Right ventricle myocardium inferior (tissue), 1 donor: ENCODE data around the gene ACTL10. TPM values are rescaled to one million over a fixed set of nuclear protein-coding genes. Genes with fewer than 3 reads are reported as not detected.
A peak's percentile ranks its signal among the peaks of the same experiment; 100 is the strongest.
"Not testable (repeated sequence)": the region's sequence is repeated elsewhere in the genome, so short reads cannot be mapped to it uniquely, and the experiment has no call there.

Experiments used
- ATAC-seq: fragments of 200-7000 bp; cut with Tn5 transposase; one replicate; pipeline ENCODE4 v1.9.1; 2020; ENCODE audit warnings: mild to moderate bottlenecking, moderate library complexity
- DNase-seq: peaks from one replicate; pipeline ENCODE4 v3.0.0; 2021; ENCODE audit errors: missing footprints
- intact Hi-C: fragments of 100-400 bp; cut with DNase I; formaldehyde crosslinking; loops from one replicate; pipeline ENCODE4 v1.11.0; 2022
- long read RNA-seq: library from polyadenylated mRNA; unstranded; transcript quantifications from one replicate; pipeline ENCODE4 v2.0.0, GENCODE V29; 2021
- total RNA-seq: library from RNA; stranded (reverse); fragmentation: NEBNext Ultra II Directional; extraction: Animal tissue kit (Norgen Biotek cat#: 25700); gene quantifications from one replicate; pipeline ENCODE4 v1.2.1, GENCODE V29; 2021
- donor health status: DM: no; HTN: yes; CAD: no; lungs with severe emphysema.

ACTL10 gene
- 0.19 TPM for total RNA-seq
- long read RNA-seq, partial matches to known transcripts: 0 of 3 reads
- long read RNA-seq, other reads (novel, unspliced or antisense): 0 of 3 reads

DNA sequence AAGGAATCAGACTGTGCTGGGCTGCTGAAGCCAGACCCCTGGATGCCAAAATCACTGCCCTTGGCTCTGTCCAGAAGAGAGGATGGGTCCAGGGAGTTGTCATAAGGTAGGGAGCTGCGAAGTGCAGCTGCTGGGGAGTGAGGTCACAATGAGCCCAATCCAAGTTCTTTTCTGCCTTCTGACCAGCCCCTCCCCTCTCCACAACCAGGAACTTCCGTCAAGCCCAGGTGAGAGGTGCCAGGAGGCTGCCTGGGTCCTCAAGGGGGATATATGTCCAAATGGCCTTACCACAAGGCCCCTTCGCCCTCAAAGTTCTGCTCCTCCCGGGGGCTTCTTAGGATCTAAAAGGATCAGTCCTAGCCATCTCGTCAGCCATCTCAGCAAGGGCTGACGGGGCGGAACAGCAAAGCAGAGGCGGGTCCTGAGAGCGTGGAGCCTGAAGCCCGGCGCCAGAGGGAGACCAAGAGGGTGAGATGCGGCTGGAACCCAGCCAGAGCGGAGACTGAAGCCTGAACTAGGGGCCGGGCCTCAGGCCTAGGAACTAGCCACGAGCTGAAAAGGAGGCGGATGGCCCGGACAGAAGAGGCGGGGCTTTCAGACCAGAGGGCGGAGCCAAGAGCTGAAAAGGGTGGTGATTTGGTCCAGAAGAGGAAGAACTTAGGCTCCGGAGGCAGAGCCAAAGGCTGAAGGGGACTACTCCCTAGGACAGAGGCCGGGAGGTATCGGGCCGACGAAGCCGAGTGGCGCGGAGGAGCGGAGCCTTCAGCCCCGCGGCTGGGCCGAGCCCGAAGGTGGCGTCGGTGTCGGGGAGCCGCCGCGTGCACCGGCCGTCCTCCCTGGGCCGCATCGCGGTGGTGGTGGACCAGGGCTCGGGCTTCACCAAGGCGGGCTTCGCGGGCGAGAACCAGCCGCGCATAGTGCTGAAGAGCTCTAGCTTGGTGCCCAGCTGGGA is at the start of gene ACTL10:
TSS of gene ACTL10 (plus strand) at position 651 of the 952 bp plus-strand sequence. CDS start 555 bp downstream, outside the sequence.
- ATAC-seq (peak; percentile 82), DNase-seq (peak; percentile 99)
- intact Hi-C loops: no loop called here

- ATAC-seq: no peak
- intact Hi-C loops: no loop called here
- no peak for DNase-seq
These were observed 44.9 kb upstream of the ACTL10 start for GRCh38 chr20:33621717-33622400.

DNA sequence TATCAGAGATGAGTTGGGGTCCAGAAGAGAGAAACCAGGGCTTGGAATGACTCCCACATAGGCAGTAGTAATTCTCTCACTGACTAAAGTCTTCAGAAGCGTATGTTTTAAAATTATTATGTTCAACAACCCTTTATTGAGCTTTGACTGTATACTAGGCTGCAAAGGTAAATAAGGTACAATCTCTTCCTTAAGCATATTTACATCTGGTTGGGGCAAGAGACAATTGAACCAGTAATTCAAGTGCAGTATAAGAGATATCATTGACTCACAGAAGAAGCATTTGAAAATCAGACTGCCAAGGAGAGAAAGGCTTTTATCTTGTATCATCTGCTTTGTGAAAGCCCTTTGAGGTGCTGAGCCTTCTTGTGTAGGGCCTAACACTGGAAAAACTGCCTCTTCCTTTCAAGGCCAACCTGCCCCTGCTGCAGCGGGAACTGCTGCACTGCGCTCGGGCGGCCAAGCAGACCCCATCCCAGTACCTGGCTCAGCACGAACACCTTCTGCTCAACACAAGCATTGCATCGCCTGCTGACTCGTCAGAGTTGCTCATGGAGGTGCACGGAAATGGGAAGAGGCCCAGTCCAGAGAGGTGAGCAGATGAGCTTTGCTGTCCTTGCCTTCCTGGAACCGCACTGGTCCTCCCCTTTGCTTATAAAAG is 43.9 kb upstream of the ACTL10 start:
- no peak for DNase-seq
- intact Hi-C loops: no loop called here
- no peak for ATAC-seq

DNA sequence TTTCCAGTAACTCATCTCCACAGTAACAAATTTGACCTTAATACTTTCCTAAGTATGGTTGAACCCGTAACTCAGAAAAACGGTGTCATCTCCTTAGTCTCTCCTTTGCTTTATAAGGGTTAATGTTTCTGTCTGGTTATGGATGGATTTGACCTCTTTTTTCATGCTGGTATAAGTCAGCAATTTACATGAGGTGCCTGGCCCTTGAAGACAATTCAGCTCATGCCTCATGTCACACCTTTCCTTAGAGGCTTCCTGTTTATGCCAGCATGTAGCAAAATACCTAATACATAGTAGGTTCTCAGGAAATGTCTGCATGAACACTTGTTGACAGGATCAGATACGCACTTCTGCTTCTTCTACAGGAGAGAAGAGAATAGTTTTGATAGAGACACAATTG is 42.3 kb upstream of the ACTL10 start:
- DNase-seq (no peak), ATAC-seq (no peak)
- intact Hi-C loops: no loop called here

DNA sequence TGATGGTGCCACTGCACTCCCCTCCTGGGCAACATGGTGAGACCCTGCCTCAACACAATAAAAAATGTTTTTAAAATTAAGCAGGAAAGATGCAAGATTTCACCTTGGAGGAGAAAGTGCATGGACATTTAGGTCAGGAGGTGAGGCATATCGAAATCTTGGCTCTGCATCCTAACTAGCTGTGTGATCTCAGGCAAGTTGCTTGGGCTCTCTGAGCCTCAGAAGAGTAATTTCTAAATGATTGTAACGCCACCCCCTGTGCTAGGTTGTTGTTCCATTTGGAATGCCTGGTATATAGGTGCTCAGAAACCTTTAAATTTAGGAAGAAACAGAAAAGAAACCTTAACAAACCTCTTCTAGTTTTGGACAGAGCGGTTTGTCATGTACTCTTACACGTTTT is 40.6 kb upstream of the ACTL10 start:
- DNase-seq: no peak
- no peak for ATAC-seq
- intact Hi-C loops: no loop called here

- intact Hi-C loops: no loop called here
- no peak for ATAC-seq
These were observed 39.0 kb upstream of the ACTL10 start for GRCh38 chr20:33627577-33628216.

GRCh38 chr20:33629533-33629932 is 37.2 kb upstream of the ACTL10 start:
- ATAC-seq (no peak), DNase-seq (no peak)
- intact Hi-C loops: no loop called here

More at GRCh38 chr20:33627577-33628216, 39.0 kb upstream of the ACTL10 start:
- no peak for DNase-seq

DNA sequence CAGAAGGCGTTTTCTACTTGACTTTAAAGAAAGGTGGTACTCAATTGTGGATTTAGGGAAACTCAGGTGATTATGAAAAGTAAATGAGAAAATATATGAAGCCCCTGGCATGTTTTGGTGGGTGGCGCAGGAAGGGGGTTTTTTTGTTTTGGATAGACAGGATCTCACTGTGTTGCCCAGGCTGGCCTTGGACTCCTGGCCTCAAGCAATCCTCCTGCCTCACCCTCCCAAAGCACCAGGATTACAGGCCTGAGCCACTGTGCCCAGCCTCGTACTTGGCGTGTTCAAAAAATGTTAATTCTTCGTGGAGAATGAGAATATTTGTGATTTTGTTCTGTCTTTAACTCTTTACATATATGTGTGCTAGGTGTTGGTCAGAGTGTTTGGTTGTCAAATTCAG is 36.8 kb upstream of the ACTL10 start:
- ATAC-seq (no peak), DNase-seq (no peak)
- intact Hi-C loops: no loop called here

- no peak for ATAC-seq
- DNase-seq: no peak
- intact Hi-C loops: no loop called here
These were observed 36.2 kb upstream of the ACTL10 start for GRCh38 chr20:33630507-33630906.

DNA sequence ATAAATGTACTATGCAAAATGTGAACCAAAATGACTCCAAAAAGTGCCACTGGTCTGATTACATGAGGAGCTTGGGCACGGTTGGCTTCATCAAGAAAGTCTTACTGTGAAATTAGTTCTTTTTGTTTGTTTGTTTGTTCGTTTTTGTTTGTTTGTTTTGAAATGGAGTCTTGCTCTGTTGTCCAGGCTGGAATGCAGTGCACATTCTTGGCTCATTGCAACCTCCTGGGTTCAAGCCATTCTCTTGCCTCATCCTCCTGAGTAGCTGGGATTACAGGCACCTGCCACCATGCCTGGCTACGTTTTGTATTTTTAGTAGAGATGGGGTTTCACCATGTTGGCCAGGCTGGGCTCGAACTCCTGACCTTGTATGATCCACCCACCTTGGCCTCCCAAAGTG is 34.8 kb upstream of the ACTL10 start:
- ATAC-seq, DNase-seq, intact Hi-C loops: not testable (repeated sequence)

GRCh38 chr20:33635341-33635740 is 31.4 kb upstream of the ACTL10 start:
- no peak for ATAC-seq
- DNase-seq: no peak
- intact Hi-C loops: no loop called here

DNA sequence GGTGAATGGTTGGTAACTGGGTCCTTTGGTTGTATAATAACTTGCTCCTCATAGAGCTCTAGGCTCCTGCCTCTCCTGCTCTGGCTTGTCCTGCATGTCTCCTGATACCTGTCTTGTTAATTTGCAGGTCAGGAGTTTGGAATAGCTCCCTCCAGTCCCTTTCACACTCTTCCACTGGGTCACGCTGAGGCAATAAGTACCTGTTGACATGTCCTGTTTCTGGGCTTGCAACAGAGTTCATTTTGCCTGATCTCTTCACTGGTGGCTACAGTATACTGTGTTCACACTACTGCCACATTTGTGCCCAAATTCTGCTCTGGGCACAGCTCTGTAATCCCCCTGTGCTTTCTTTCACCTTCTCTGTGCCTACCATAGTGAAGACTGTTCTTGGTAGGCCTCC is 30.0 kb upstream of the ACTL10 start:
- no peak for DNase-seq
- no peak for ATAC-seq
- intact Hi-C loops: no loop called here

DNA sequence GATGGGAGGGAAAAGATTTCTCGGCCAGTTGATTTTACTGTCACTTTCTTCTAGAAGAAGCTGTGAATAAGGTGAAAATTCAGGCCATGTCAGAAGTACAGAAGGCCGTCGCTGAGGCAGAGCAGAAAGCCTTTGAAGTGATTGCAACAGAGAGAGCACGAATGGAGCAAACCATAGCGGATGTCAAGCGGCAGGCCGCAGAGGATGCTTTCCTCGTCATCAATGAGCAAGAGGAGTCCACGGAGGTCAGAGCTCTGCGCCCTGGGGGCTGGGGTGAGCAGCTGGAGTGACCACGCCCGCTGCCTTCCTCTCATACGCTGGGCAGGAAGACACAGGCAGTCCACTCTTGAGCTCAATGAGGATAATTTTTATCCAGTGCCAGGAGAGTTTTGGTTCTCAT is 26.5 kb upstream of the ACTL10 start:
- no peak for DNase-seq
- ATAC-seq: no peak

DNA sequence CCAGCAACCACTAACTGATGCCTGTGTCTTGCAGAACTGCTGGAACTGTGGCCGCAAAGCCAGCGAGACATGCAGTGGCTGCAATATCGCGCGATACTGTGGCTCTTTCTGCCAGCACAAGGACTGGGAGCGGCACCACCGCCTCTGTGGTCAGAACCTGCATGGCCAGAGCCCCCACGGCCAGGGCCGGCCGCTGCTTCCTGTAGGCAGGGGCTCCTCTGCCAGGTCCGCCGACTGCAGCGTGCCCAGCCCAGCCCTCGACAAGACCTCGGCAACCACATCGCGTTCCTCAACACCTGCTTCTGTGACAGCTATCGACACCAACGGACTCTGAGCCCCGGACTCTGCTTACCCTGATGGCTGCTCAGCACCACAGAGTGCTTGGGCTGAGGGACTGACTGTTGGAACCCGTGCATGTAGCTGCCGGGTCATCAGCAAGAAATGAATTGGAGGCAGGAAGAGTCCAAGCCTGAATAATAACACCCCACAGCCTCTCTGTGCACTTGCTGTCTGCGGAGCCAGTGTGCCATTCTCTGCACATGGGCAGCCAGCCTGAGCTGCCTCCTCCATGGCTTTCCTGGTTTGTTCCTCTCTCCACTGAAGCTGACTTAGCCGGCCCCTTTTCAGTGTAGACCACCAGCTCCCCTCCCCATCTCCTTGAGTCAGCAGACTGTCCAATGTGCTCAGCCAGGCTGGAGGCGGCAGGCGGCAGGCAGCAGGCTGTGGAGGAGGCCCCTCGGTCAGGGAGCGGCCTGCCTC is 22.3 kb upstream of the ACTL10 start:
- no peak for ATAC-seq
- intact Hi-C loops: no loop called here
- no peak for DNase-seq

More for the DNA sequence above, 26.5 kb upstream of the ACTL10 start:
- intact Hi-C loops: no loop called here

GRCh38 chr20:33645072-33645358 is 21.7 kb upstream of the ACTL10 start:
- no peak for ATAC-seq
- intact Hi-C loops: no loop called here
- DNase-seq: no peak

DNA sequence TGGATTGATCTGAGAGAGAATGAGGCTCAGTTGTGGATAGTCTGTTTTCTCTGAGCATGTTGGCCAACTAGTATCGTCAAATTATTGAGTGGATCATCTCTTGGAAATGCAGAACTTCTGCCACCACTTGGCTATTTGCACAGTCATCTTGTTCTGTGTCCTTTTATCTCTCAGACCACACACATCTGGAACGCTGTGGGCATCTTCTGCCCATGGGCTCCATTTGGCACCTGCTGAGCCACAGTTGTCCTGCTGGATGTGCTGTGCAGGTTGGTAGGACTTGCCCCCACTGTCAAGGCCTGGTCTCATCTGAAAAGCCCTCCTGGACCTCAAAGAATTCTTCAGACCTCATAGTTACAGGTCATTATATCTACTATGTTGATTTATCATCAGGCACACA is 21.3 kb upstream of the ACTL10 start:
- DNase-seq (no peak), ATAC-seq (no peak)
- intact Hi-C loops: no loop called here

DNA sequence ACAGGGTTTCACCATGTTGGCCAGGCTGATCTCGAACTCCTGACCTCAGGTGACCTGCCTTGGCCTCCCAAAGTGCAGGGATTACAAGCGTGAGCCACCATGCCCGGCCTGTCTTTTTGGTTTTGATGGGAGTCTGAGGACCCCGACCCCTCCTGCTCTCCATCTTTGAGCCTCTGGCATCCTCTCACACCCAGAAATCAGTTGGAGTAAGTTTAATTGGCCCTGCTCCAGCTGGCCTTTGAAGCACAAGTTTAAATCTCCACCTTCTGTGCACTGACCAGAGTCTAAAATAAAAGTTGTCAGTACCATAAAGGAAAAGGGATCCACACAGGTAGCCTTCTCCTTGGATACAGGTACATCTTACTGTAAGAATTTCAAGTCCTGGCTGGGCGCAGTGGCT is 20.6 kb upstream of the ACTL10 start:
- intact Hi-C loops: no loop called here
- ATAC-seq: no peak

DNA sequence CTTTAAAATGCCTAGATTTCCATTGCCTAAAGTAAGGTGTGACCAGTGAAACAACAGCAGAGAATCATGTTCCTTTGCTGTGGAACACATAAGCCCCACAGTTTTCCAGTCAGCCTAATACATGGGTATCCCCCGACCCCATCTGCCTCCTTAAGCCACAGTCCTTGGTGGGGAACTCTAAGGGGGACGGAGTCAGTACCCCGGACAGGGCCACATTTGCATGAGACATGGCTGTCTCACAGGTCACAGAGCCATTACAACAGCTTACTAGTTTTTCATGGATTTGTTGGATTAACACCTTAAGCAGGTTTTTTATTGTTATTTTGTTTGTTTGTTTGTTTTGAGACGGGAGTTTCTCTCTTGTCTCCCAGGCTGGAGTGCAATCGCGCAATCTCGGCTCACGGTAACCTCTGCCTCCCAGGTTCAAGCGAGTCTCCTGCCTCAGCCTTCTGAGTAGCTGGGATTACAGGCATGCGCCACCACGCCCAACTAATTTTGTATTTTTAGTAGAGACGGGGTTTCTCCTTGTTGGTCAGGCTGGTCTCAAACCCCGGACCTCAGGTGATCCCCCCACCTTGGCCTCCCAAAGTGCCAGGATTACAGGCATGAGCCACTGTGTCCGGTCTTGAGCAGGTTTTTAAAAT is 19.7 kb upstream of the ACTL10 start:
- intact Hi-C loops, DNase-seq, ATAC-seq: not testable (repeated sequence)

More for the DNA sequence above, 20.6 kb upstream of the ACTL10 start:
- DNase-seq: no peak
